HFFc6 (cell line): Measurements from ENCODE around the gene ST6GALNAC2. TPM values are rescaled to one million over a fixed set of nuclear protein-coding genes. Genes with fewer than 3 reads are reported as not detected.
"Not testable (repeated sequence)": the region's sequence is repeated elsewhere in the genome, so short reads cannot be mapped to it uniquely, and the experiment has no call there.

Experiments used
- DNase-seq: peaks from one replicate; pipeline ENCODE4 v3.0.0-alpha.2; 2018
- H3K27ac Mint-ChIP-seq: 2 replicates; pipeline ENCODE4 v1.8.0; 2020; ENCODE audit warnings: mild to moderate bottlenecking, mixed read lengths
- H3K27me3 Mint-ChIP-seq: 2 replicates; pipeline ENCODE4 v1.8.0; 2021; ENCODE audit warnings: mild to moderate bottlenecking, moderate library complexity, mixed read lengths; ENCODE audit not compliant: insufficient read depth
- H3K36me3 Mint-ChIP-seq: 2 replicates; pipeline ENCODE4 v1.8.0; 2021; ENCODE audit warnings: low read depth, mixed read lengths
- H3K4me1 Mint-ChIP-seq: 2 replicates; pipeline ENCODE4 v1.8.0; 2020; ENCODE audit warnings: low read depth, mixed read lengths
- H3K4me3 Mint-ChIP-seq: 2 replicates; pipeline ENCODE4 v1.8.0; 2020; ENCODE audit warnings: mild to moderate bottlenecking, moderate library complexity, mixed read lengths
- H3K9me3 Mint-ChIP-seq: 2 replicates; pipeline ENCODE4 v1.8.0; 2020; ENCODE audit warnings: mild to moderate bottlenecking, mixed read lengths
- CTCF ChIP-seq: fragments of 200-600 bp; sonication (generic); IDR thresholded peaks from 2 replicates; pipeline ENCODE4 v1.5.0; 2021; ENCODE audit warnings: antibody characterized with exemption, mild to moderate bottlenecking
- total RNA-seq, 6 experiments: library from RNA; stranded (reverse); fragmentation: NEBNext Ultra II Directional; extraction: Animal tissue kit (Norgen Biotek cat#: 25700); gene quantifications; 2 replicates in 1 of 6; 3 replicates in 5 of 6; pipeline ENCODE4 v1.2.3, GENCODE V29; 2021

Gene ST6GALNAC2
- total RNA-seq, 6 experiments from 2014 or later = 0.20 to 0.71 (median 0.34) TPM; not detected in 1

- Mint-ChIP-seq H3K36me3 (peaks cover 66% of the 10 kb centered on the region), H3K9me3 (no peaks in the 10 kb centered on the region), H3K27ac (peak overlapping the region; percentile 79), H3K4me1 (peaks cover 82% of the 10 kb centered on the region), H3K27me3 (peaks cover 4% of the 10 kb centered on the region), H3K4me3 (peak overlapping the region; percentile 50)
- no peak for TF ChIP-seq CTCF
- peak; percentile 97 for DNase-seq
Measured at GRCh38 chr17:76562734-76563148, 22.9 kb downstream of the ST6GALNAC2 start.

GRCh38 chr17:76561799-76562268, 23.8 kb downstream of the ST6GALNAC2 start:
- DNase-seq = peak; percentile 75
- peak overlapping the region; percentile 100 for H3K4me3 Mint-ChIP-seq
- H3K27me3 Mint-ChIP-seq = peaks cover 4% of the 10 kb centered on the region
- TF ChIP-seq CTCF = no peak
- H3K36me3 Mint-ChIP-seq = peaks cover 68% of the 10 kb centered on the region
- no peaks in the 10 kb centered on the region for H3K9me3 Mint-ChIP-seq
- peak overlapping the region; percentile 79 for H3K27ac Mint-ChIP-seq
- peaks cover 84% of the 10 kb centered on the region for H3K4me1 Mint-ChIP-seq

- H3K36me3 Mint-ChIP-seq = peaks cover 65% of the 10 kb centered on the region
- no peak for TF ChIP-seq CTCF
- no peaks in the 10 kb centered on the region for H3K9me3 Mint-ChIP-seq
- H3K4me1 Mint-ChIP-seq = peaks cover 84% of the 10 kb centered on the region
- no peak for DNase-seq
- peak overlapping the region; percentile 79 for H3K27ac Mint-ChIP-seq
- peak overlapping the region; percentile 100 for H3K4me3 Mint-ChIP-seq
- peaks cover 4% of the 10 kb centered on the region for H3K27me3 Mint-ChIP-seq
Measured at GRCh38 chr17:76561332-76561731, 24.3 kb downstream of the ST6GALNAC2 start.

- no peak for DNase-seq
- H3K27me3 Mint-ChIP-seq = peaks cover 4% of the 10 kb centered on the region
- peaks cover 60% of the 10 kb centered on the region for H3K36me3 Mint-ChIP-seq
- peak overlapping the region; percentile 100 for H3K4me3 Mint-ChIP-seq
- peak overlapping the region; percentile 79 for H3K27ac Mint-ChIP-seq
- no peak for TF ChIP-seq CTCF
- H3K4me1 Mint-ChIP-seq = peaks cover 81% of the 10 kb centered on the region
- no peaks in the 10 kb centered on the region for H3K9me3 Mint-ChIP-seq
Measured at GRCh38 chr17:76560877-76561221, 24.8 kb downstream of the ST6GALNAC2 start.

GRCh38 chr17:76560036-76560876, 25.4 kb downstream of the ST6GALNAC2 start:
- Mint-ChIP-seq H3K4me1 (peaks cover 75% of the 10 kb centered on the region), H3K27ac (peak overlapping the region; percentile 79), H3K4me3 (peak overlapping the region; percentile 100), H3K36me3 (peaks cover 54% of the 10 kb centered on the region), H3K9me3 (no peaks in the 10 kb centered on the region), H3K27me3 (peaks cover 4% of the 10 kb centered on the region)
- no peak for TF ChIP-seq CTCF
- DNase-seq = no peak

GRCh38 chr17:76559460-76559859, 26.2 kb downstream of the ST6GALNAC2 start:
- H3K27me3 Mint-ChIP-seq = not testable (repeated sequence)

More at GRCh38 chr17:76559460-76559859, 26.2 kb downstream of the ST6GALNAC2 start:
- peaks cover 67% of the 10 kb centered on the region for H3K4me1 Mint-ChIP-seq
- DNase-seq, H3K9me3 Mint-ChIP-seq: not testable (repeated sequence)
- peak overlapping the region; percentile 48 for H3K27ac Mint-ChIP-seq
- H3K4me3 Mint-ChIP-seq = peak overlapping the region; percentile 100
- peaks cover 46% of the 10 kb centered on the region for H3K36me3 Mint-ChIP-seq
